Panc1 (cell line): Measurements from ENCODE around the gene WRAP53.

ENCODE experiments used
- CTCF ChIP-seq: fragments of 450-650 bp; IDR thresholded peaks from 2 replicates; pipeline ENCODE4 v1.5.1; 2017; ENCODE audit warnings: mild to moderate bottlenecking
- REST ChIP-seq, 2 experiments: IDR thresholded peaks; 2 replicates each; pipeline ENCODE4 v1.6.1; 2011 to 2012; ENCODE audit warnings: low read depth in 2 of 2, control low read depth in 1 of 2, low read length in 1 of 2, mild to moderate bottlenecking in 1 of 2, moderate library complexity in 1 of 2; ENCODE audit not compliant: insufficient read depth in 1 of 2

- TF ChIP-seq CTCF (no peak), REST (IDR thresholded peaks at IDR 0.05; ENCODE audit: insufficient read depth in 1 of 2, low read depth in 2 of 2, low read length in 1 of 2) (no peak)
Measured at GRCh38 chr17:7714721-7715594, 26.7 kb downstream of the WRAP53 start.
